Effector CD8-positive, alpha-beta T cell (primary cell): ENCODE results near the gene ZNF516.
"Not testable (repeated sequence)": the region's sequence is repeated elsewhere in the genome, so short reads cannot be mapped to it uniquely, and the experiment has no call there.

ENCODE experiments used
- DNase-seq: peaks from one replicate; lab custom pipeline; 2025; lab: John Stamatoyannopoulos, UW

The ZNF516 gene

DNA sequence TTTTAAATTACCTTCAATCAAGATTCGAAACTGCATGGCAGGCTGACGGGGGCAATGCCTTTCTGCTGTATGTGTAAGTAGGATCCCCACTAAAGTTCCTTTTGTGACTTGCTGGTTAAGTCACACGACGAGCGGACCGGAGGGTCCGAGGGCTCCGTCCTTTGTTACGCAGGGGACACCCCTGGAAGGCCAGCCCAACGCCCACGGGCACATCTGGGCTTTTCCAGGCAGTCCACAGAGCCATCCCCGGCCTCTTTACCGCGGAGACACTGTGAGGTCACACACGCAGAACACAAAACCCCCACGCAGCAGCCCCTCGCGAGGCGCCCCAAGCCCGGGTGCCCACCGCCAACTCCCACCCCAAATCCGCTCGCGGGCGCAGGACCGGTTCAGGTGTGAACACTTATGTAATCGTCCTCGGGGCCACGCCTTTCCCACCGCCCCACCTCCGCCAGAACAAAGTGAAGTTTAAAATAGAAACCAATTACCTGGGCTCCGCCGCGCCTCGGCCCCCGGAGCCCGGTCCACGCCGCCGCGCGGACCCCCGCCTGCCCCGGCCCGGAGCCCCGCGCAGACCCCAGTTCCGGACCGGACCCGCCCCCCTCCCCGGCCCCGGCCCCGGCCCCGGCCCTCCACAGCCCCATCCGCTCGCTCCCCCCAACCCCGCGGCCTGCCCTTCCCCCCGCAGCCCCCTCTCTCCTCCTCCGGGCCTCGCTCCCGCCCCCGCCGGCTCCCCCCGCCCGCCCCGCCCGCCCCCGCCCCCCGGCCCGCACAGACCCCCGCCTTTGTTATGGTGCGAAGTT, 4.2 kb downstream of the ZNF516 start:
- peak; percentile 59 for DNase-seq

DNA sequence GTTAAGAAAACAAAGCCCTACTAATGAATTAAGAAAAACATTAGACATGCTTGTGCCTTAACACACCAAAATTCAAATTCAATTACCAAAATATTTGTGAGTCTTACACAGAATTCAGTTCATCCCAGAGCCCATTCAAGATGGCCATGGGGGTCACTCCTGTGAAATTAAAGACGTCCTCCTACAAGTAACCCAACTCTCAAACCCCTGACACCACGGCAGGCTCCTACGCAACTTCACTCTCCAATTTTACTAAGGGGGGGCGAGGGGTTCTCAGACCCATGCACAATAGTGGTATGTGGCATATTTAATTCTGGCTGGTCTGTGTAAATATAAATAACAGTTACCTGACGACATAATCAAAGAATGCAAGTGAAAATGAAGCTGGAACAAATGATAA, 5.0 kb downstream of the ZNF516 start:
- DNase-seq = no peak

DNA sequence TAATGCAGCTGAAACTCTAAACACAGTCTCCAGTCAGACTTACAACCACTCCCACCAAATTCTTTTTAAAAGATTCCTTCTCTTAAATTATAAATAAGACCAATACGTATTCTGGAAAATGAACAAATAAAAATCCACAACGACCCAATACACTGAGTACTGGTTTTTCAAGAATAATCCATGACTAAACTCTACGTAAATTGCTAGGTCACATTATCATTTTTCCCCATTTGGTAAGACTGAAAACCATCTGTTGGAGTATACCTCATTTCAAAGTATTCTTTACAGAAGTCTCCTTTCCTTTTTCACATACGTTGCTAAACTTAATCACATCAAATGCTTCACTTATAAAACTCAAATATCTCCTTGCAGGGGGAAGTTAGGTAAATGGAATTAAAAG, 6.0 kb downstream of the ZNF516 start:
- no peak for DNase-seq

DNA sequence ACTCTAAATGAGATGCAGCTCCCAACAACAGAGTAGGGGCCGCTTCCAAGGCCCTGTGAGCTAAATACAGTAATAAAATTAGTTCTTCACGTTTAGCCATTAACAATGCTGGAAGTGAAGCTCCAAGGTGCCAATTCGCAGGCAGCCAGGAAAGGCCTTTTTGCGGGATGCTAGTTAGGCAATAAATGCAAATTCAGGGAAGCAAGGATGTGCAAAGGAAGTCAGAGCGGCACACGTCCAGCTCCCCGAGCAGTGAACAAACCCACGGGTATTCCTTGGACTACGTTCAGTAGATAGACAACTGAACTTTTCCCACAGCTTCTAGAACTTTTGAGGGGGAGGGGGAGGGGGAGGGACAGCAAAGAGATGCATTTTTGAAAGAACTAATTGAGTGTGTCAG, 6.9 kb downstream of the ZNF516 start:
- no peak for DNase-seq

DNA sequence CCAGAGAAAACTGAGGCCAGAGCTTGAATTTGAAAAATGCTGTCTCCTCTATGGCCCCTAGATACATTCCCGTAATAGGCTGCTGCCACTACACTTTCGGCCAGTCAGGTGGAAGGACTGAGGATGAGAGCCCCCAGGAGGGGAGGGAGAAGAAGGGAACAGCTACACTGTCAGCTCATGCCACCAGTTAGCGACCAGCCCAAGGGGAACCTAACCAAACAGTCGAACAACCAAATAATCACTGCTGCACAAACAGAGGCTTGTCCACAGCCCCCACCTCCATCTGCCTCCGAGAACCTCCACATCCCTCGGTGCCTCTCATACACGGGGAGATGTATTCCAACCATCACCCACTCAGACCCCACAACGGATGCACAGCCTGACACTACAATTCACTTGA, 7.3 kb downstream of the ZNF516 start:
- DNase-seq = no peak

DNA sequence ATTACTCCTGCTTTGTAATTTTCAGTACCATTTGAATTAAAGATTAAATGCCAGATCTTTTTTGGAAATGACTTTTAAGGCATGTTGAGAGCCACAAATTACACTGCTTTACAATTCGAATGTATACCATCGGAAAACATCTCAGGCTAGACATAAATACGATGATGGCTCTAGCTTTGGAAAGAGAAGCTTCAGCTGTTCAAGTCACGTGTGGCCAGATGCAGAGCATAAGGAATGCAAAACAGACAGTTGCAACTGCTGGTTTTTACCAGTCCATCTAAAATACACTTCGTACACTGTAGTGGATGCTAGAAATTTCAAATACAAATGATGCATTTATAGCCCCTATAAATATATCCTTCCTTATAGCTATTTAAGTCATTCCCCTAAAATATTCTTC, 8.0 kb downstream of the ZNF516 start:
- no peak for DNase-seq

DNA sequence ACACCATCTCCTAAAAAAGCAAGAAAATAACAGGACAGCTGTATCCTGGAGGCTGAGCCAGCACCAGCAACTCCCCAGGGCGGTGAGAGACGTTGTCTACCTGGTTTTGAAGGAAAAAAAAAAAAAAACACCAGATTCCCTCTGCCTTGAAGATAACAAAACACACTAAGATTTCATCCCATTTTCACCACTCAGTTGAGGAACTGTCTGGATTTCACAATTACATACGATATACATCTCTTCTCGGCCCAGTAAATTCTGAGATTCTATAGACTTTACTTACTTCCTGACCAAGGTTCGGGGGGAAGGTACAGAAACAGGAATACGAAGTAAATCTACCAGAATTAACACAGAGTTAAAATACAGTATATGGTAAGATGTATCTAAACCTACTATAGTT, 8.5 kb downstream of the ZNF516 start:
- no peak for DNase-seq

DNA sequence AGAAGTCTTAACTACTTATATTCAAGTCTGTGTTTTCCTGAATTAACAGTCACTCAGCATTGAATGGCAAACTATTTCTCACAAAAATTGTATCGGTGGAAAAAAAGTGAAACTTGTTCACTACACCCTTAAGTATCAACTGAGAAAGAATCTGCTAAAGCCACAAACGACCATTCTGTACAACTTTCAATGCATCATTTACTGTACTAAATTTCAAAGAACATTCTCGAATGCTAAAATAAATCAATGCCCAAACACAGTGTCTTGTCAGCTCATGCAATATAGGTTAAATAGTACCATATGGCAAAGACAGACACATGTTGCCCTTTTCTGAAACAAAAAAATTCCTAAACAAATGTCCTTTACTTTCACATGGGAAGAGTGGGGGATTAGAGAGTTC, 9.0 kb downstream of the ZNF516 start:
- DNase-seq = no peak

DNA sequence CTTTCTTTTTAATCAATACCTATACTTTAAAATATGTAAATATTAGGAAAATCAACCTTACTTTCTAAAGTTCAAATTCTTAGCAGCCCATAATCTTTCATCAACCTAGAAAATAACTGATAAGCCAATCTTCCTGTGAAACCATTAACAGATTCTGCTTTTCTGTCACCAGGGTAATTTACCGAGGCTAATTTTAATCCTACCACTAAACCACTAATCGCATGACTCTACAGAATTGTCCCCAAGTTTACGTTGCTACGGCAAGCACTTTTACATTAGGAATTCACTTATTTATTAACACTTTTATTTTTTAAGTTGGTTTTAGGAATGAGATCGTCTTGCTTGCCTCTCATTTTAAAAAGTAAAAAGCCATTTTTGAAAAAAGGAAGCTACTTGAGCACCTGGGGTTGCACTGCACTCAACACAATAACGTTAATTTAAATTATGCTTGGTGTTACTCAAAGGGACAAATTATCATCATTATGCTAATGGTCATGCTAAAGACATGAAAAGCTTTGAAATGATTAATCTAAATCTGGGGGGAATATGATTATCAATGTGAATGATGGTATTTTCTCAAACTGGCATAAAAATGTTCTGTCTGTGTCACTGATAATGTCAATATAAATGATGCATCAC, 10.2 kb downstream of the ZNF516 start:
- no peak for DNase-seq

DNA sequence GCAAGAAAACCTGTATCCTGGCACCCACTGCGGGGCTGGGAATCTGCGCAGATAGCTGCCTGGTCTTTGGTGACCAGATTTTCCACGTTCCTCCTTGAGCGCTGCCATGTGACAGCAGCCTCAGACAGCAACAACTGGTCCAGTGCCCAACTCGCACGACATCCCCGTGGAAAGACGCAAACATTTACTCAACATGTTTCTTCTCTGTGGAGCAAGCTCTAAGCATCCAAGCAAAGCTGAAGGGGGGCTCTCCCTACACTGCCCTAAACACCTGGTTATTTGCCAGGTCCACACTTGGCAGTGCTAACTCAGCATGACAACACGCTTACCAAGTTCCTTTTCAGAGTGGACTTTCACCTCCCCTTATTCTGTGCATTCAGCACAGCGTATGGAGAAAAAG, 11.3 kb downstream of the ZNF516 start:
- DNase-seq = no peak

DNA sequence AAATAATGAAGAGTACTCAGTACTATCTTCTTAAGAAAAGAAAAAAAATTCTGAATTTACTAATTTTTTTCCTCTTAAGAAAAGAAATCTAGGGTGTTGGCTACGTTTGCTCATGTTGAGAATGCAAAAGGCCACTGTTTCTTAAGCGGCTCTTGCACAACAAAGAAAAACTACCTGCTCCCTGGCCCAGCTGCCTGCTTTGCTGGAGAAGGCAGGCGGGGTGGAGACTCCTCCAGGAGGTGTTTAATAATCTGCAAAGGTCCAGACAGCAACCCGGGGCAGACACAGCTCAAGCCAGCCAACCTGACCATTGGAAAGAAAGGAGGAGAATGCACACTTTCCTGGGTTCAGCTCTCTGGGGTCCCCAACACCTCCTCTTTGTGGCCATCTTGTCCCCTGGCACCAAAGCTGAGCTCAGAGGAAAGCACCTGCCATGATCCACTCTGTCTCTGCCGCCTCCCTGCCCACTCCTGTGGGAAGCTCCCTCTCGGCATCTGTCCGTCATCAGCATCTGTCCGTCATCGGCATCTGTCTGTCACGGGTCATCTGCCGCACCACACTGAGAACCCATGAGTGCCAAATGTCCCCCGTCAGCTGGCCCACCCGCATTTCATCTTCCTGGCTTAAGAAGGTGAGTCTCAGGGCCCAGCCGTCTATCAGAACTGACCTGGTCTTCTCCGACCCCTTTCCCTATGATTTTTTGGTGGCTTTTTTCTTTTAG, 11.9 kb downstream of the ZNF516 start:
- DNase-seq = no peak

DNA sequence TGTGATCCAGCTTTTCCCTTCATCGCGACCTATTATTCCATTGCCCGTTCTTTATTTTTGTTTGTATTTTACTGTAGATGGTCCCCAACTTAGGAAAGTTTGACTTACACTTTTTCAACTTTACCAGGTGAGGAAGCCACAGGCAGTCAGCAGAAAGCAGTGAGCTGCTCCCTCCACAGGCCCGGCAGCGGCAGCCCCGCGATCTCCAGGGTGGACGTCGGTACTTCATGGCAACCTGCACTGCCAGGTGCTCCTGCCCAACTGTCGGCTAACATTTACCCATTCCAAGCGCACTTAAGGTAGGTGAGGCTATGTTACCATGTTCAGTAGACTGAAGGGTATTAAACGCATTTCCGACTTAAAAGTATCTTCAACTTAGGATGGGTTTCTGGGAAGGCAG, 12.8 kb downstream of the ZNF516 start:
- no peak for DNase-seq

DNA sequence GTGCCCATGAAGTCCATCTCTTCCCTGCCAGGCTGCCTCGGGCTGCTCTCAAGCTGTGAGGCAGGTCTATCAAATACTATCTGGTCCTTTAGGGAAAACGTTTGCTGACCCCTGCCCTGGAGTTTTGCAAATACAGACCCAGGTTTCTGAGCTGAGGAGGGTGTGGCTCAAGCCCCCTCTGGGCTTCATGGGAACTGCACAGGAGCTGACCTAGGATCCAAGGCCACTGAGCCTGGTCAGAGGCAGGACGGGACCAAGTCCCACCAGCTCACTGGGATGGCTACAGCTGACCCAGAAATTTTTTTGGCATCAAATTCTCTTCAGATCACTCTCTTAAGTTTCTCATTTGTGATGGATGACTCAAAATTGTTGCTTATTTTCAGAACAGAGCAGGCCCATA, 14.1 kb downstream of the ZNF516 start:
- no peak for DNase-seq

DNA sequence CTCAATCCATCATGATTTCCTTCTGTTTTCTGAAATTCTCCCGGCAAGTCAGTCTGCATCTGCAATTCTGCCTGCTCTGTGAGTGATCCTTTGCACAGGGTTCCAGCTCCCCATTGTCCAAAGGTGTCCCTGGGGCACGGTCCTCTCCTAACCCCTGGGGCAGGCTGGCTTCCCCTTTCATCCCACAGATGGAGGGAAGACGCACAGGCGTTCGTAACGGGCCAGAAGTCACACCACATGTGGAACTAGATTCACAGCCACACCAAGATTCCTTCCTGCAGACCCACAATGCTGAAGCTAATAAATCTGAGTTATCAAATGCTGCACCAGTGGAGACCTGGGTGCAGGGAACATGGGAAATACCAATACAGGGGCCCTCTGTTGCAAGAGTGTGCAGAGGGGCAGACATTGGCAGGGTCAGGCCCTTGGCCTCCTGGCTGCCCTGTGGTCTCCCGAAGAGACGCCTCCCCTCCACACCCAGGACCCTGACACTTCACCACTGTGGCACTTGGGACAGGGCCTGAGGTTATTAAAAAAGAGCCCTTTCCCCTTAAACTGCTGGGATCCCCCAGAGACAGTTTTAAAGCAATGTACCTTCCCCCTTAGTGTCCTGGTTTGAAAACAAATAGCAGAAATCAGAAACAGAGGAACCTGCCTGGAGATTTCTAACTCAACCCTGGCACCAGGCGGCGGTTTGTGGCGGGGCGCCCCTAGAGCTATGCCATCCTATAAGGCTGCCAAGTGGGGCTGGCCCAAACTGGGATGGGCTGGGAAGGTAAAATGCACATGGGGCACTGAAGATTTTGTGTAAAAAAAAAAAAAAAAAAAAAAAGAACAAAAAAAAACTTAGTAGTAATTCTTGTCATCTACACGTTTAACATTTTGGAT, 15.4 kb downstream of the ZNF516 start:
- DNase-seq = no peak

DNA sequence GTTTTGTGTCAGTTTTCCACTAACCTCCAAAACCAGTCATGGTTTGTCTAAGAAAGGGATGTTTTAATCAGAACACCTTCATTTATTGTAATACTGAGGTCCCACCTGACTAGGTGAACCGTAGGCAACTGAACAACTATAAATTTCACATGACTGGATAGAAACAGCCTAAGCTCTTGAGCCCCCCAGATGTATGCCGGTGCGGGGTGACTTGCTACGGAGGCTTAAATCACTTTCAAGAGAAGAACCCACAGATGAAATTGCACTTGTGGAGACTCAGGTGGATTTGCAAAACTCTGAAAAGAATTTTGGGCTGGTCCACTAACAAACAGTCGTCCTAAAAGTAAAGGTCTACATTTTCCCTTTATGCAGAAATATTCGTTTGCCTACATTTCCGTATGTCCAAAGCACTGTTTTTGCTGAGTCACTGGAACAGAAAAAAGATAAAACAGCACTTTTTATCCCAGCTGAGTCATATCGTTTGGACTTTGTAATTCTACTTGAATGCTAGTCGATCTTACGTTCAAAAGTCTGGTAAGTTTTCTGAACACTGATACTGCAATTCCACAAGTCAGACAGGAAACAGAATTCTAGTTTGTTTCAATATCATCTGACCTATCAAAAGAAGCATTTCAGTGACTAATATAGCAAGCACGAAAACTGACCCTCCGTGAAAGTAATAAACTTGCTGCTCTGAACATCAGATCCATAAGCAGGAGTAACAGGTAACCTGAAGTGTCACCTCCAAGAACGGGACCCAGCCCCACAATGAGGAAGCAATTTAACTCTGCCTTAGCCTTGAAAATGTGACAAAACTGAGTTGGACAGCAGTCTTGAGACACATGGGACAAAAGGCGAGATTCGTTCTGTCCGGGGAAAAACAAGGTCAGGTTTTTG, 18.1 kb downstream of the ZNF516 start:
- DNase-seq = no peak

DNA sequence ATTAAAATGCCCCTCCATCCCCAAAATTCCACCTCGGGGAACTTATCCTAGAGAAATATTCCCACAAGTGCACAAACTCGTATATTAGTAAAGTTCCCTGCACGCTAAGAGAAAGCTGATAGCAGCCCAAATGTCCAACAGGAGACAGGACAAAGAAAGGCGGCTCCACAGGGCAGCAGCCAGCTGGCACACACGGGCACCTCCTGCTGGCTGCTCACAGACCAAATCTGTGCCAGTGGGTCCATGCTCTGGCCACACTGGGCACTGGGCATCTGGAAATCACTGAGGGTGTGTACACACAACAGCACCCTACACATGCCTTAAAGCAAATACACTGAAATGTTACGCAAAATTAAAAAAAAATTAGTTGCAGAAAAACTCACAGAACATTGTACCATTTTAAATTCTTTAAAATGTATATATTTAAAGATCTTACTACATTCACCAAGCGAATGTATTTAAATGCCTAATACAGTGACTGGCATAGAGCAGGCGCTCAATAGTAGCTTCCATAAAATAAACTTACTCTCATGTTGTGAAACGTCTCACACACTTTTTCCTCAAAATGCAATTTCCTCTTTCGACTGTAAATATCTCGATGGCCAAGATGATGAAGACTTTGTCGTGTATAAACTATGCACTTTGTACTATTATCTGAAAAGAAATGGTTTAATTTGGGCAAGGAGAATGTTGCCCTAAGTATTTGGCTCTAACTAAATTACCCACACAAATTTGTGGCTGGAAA, 19.4 kb downstream of the ZNF516 start:
- no peak for DNase-seq

DNA sequence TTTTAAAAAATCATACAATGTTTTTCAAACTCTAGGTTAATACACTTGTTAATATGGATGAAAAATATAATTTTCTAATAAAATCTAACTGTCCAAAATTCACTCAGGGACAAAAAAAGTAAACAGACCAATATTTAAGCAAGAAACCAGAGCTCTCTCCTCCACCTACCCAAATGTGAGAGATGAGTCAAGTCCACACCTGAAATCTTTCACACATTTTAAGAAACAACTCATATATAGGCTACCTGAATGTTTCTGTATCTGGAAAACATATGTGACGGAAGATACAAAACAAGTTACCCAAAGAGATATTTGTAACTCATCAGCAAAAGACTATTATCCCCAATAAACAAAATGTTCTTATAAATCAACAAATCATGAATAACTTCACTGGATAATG, 20.2 kb downstream of the ZNF516 start:
- no peak for DNase-seq

DNA sequence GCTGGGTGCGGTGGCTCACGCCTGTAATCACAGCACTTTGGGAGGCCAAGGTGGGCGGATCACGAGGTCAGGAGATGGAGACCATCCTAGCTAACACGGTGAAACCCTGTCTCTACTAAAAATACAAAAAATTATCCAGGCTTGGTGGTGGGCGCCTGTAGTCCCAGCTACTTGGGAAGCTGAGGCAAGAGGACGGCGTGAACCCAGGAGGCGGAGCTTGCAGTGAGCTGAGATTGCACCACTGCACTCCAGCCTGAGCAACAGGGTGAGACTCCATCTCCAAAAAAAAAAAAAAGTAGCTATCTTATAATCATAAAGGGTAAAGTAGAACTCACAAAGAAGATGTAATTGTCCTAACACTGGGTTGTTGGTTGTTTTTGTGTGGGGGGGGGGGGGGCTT, 21.5 kb downstream of the ZNF516 start:
- not testable (repeated sequence) for DNase-seq

DNA sequence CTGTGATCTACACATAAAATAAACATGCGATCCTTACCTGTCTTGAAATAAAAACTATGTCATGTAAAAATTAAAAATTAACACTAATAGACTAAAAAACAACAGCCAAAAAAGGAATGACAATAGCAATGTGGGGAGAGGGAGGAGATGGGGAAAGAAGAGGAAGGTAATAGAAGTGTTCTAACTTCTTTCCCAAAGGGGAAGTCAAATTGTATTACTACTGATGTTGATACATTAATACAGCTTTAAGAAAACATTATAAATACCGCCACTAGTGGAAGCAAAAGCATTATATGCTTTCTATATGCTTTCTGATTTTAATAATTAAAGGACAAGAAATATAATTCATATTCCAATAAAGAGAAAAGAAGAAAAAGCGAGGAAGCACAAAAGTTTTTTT, 22.2 kb downstream of the ZNF516 start:
- no peak for DNase-seq

DNA sequence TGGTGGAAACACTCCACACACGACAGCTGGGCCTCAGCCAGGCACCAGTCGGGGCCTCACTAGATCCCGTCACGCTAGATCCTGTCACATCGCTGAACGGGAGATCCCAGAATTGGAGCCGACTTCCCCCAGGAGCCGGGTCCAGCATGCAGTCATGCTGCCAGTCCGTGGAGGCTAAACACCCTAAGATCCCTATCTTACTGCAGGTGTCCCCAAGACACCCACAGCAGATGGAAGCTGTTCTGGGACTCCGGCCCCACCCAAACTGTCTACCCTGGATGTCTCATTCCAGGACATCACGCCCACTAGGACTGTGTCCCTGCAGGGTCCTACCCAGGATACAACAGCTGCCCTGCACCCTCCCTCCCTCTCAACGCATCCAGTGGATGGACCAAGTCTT, 23.4 kb downstream of the ZNF516 start:
- no peak for DNase-seq
